NCI-H510A (cell line): ENCODE results near the gene TPTE.
"Not testable (repeated sequence)": the region's sequence is repeated elsewhere in the genome, so short reads cannot be mapped to it uniquely, and the experiment has no call there.

Source experiments
- DNase-seq: peaks from one replicate; lab custom pipeline; 2025; lab: John Stamatoyannopoulos, UW

Gene TPTE

DNA sequence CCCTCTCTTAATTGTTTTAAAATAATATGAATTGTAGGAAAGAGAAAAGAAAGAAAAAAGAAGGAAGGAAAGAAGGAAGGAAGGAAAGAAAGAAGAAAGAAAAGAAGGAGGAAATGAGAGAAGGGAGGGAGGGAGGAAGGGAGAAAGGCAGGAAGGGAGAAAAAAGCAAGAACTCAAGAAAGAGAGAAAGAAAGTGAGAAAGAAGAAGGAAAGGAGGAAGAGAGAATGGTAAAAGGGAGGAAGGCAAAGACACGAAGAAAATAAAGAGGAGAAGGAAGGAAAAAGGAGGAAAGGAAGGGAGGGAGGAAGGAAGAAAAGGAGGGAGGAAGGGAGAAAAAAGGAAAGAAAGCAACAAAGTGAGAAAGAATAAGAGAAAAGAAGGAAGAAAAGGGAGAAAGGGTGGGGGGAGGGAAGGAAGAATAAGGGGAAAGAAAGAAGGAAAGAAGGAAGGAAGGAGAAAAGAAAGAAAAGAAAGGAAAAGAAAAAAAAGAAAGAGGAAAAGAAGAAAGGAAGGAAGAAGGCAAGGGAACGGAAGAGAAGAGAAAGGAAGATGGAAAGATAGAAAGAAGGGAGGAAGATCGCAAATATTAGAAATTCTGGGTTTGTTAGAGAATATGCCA lies 95.9 kb downstream of the TPTE start:
- DNase-seq, result not testable (repeated sequence)

DNA sequence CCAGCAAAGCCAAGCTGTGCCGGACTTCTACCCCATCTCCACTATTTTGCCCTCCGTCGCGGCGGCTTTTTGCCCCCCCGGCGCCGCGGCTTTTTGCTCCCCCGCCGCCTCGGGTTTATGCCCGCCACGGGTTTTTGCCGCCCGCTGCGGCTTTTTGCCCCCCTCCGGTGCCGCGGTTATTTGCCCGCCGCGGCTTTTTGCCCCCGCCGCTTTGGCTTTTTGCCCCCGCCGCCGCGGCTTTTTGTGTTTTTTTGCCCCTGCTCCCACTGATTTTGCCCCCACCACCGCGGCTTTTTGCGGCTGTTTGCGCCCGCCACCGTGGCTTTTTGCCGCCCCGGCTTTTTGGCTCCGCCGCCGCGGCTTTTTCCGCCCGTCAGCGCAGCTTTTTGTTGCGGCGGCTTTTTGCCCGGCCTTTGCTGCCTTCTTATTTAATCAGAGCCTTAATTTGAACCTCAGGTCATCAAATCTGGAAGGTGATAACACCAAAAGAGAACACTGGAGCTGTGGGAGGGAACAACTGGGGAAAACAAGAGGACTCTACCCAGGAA lies 106.0 kb downstream of the TPTE start:
- DNase-seq, result no peak

DNA sequence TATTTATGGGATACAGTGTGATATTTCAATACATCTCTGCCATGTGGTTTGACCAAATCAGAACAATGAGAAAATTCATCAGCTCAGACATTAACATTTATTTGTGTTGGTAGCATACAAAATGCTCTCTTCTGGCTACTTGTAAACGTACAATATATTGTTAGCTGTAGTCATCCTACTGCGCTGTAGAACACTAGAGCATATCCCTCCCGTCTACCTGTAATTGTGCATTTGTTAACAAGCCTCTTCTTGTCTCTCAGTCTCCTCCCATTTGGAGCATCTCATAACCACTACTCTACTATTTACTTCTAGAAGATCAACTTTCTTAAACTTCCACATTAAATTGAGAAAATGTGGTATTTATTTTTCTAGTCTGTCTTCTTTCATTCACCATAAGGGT lies 107.9 kb downstream of the TPTE start:
- DNase-seq, result not testable (repeated sequence)

DNA sequence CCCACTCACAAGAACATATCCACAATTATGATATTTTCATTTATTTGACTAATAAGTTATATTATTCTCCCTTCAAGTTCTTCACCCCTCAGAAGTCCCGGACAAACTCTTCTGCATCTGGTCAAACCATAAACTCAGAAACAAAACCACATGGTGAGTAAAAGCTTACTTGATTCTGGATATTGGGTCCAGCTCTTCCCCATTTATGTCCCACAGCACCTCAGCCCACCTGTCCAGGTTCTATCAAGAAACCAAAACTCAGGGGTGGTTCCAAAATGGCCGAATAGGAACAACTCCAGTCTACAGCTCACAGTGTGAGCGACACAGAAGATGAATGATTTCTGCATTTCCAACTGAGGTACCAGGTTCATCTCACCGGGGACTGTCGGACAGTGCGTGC lies 109.4 kb downstream of the TPTE start:
- DNase-seq, result not testable (repeated sequence)

DNA sequence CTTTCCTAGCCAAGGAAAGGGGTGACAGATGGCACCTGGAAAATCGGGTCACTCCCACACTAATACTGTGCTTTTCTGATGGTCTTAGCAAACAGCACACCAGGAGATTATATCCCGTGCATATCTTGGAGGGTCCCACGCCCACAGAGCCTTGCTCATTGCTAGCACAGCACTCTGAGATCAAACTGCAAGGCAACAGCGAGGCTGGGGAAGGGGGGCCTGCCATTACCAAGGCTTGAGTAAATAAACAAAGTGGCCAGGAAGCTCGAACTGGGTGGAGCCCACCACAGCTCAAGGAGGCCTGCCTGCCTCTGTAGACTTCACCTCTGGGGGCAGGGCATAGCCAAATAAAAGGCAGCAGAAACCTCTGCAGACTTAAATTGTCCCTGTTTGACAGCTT lies 109.9 kb downstream of the TPTE start:
- DNase-seq, result not testable (repeated sequence)

DNA sequence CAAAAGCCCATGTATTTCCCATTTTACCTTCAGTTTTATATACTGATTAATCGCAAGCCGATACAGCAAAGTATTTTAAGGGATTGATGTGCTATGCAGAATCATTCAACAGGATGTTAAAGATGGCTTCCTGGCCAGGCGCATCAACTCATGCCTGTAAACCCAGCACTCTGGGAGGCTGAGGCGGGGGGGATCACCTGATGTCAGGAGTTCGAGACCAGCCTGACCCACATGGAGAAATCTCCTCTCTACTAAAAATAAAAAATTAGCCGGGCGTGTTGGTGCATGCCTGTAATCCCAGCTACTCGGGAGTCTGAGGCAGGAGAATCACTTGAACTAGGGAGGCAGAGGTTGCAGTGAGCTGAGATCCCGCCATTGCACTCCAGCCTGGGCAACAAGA lies 116.8 kb downstream of the TPTE start:
- not testable (repeated sequence) for DNase-seq

DNA sequence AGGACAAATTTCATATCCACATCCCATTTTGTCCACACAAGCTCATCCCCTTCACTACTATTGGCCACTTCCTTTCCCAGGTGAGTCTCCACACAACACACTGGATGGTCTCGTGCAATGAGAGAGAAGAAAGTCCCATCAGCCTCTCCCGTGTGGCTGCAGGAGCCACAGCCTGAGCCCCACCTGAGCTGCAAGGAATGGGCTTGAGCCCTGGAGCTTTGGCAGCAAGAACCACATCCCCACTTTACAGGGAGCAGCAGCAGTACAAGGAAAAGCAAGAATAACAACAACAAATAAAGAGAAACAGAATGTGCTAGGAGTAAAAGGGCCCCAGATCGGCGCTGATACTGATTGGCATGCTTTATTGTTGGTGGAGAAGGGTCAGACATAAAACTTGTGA lies 117.7 kb downstream of the TPTE start:
- no peak for DNase-seq

DNA sequence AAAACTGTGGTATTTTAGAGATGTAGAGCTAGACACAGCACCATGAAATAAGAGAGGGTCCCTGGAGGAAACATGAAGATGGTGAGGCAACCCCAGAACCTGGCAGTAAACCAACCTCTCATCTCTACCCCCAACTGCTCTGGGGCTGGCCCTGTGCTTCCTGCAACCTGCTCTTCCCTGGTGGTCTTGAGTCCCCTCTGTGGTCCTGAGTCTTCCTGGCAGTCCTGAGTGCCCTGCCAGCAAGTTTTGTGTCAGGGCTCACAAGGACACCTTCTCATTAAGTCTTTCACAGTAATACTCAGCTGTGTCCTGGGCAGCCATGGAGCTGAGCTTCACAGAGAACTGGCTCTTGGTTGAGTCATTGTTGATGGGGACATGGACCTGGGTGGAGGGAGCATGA lies 118.4 kb downstream of the TPTE start:
- not testable (repeated sequence) for DNase-seq

DNA sequence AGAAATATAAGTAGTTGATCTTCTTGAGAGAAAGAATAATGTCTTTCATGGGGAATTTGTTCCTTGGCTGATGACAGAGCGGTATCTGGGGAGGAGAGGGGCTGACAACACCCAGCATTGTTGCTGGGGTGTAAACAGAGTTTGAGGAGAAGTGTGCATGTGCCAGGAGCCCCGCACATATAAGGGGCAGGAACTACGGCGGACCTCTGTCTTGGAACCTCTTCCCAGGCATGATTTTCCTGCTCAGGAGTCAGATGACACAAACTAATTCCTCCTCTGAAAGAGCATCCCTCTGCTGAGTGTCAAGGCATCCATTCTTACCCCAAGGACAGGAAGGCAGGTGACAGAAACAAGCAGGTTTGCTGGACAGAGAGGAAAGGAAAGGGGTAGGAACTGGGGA lies 119.1 kb downstream of the TPTE start:
- no peak for DNase-seq

DNA sequence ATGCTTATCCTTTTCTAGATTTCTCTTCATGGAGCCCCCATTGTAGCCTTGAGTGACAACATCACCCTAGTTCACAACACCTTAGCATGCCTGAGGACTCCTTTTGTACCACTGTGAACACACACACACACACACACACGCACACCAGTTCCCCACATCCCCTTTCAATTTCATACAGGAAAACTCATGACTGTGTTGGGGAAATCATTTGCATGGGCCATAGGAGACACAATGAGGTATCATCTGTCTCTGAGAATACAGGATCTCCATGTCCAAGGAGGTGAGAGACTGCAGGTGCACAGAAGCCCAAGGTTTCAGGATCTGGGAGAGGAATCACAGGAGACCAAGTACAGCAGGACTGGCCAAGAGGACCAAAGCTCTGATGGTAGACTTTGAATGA lies 119.7 kb downstream of the TPTE start:
- no peak for DNase-seq

DNA sequence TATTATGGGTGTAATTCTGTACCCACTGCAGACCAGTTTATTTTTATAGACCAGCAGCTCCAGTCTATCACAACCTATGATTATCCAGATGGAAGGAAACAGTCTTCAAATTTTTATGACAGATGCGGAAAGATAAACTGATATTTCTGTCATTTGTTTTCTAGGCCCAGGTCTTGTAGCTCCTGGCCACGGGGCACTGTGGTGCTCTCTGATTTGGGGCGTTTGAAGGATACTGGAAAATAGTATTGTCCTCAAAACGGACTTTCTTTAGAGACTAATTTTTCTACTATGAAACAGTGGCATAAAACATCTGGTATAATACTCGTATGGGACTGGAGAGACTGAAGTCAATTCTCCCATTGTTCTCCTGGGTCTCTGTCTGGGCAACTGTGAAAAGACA lies 124.3 kb downstream of the TPTE start:
- not testable (repeated sequence) for DNase-seq

DNA sequence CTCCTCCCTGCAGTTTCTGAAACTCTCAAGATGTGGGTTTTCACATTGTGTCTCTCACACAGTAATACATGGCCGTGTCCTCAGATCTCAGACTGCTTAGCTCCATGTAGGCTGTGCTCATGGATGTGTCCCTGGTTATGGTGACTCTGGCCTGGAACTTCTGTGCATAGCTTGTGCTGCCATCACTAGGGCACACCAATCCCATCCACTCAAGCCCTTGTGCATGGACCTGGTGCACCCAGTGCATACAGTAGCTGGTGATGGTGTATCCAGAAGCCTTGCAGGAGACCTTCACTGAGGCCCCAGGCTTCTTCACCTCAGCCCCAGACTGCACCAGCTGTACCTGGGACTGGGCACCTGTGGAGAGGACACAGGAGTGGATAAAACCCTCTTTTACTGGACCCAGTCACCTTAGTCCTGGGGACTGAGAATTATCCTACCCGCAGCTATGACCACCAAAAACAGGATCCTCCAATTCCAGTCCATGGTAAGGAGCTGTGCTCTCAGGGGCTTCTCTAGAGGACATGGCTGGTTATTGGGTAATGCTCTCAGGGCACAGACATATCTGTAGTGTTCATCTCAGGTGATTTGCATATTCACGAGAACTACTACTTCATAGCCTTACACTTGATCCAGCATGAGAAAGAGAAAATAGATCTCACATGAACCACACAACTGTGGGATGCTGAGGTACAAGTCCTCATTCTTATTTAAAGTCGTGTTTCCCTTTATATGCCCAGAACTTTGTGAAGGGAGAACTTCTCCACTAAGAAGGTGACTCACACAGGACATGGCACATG lies 128.2 kb downstream of the TPTE start:
- DNase-seq, result not testable (repeated sequence)

DNA sequence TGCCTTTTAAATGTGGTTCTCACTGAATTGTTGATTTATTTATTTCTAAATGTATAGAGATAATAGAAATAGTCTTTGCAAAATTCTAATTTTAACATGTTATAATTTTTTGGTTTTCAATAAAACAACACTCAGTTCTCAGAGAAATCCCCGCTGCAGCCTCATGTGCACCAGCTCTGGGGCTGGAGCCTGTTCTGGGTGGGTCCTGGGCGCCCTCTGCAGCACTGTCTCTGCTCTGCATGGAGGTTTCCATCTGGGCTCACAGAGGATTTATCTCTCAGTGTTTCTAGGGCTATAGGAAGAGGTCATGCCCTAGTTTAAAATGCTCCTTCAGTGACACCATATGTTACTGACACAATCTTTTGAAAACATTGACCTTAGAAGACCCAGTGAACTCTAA lies 128.9 kb downstream of the TPTE start:
- not testable (repeated sequence) for DNase-seq
